ENCODE results near the gene ADAMTS9. TPM values are rescaled to one million over a fixed set of nuclear protein-coding genes. Genes with fewer than 3 reads are reported as not detected.

ADAMTS9 gene
- polyA plus RNA-seq, 3 donors = 138 to 151 (median 139) TPM

GRCh38 chr3:64586952-64587351 is 100.8 kb downstream of the ADAMTS9 start:
- DNase-seq (ENCODE audit: low read depth in 3 of 3, low spot score in 2 of 3) = no peak

DNA sequence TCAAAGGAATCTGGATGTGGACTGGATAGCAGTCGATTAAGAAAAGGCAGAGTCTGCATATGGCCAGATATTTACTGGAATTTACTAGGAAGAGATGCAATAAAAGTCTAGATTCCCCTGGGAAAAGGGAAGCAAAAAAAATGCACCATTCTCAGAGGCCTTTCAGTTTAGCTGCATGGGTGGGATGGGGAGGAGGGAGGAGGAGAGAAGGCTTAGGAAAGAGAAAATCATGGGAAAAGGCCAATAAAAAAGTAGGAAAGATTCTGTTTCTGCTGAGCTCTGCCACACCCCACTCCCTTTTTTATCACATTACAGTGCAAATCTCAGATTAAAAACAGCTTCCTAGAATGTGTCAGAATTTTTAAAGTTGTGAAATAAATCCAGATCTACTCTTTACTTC is 103.6 kb downstream of the ADAMTS9 start:
- no peak for DNase-seq (ENCODE audit: low read depth in 3 of 3, low spot score in 2 of 3)

DNA sequence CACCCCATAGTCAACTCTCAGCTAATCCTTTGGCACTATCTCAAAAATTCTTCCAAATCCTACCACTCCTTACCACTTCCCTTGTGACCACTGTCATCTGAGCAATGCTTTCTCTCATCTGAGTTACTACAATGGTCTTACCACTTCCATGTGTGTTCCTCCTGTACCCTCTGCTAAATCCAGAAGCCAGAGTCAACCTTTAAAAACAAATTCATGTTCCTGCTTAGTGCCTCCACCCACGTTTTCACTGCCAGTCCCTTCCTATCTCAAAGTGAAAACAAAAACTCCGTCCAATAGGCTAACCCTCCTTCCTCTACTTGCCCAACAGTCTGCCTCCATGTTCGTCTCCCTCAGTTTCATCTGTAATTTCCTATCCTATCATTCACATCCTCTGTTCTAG is 109.0 kb downstream of the ADAMTS9 start:
- DNase-seq (ENCODE audit: low read depth in 3 of 3, low spot score in 2 of 3) = no peak

GRCh38 chr3:64578062-64578770 is 109.6 kb downstream of the ADAMTS9 start:
- DNase-seq (ENCODE audit: low read depth in 3 of 3, low spot score in 2 of 3) = no peak

DNA sequence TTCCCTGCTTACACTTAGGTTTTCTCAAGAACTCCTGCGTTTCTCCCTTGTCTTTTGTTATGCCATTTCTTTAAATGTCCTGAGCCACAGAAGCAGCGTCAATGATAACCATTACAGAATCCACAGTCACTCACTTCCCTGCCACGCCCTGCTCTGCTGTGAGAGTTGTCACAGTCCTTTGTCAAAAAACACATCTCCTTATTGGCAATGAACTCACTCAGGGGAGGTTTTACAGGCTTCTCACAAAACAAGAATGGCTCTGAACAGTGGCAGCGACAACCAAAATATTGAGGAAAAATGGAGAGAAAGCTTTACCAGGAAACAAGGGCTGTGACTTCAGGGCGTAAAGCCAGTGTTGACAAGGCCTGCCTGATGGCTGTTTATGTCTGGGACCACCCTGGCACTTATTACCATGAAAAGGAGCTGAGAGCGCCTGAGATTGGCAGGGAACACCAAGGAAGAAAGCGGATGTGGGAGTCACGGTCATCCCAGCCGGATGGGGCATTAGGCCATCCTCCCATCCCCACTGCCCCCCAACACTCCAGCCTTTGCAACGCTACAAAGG is 111.5 kb downstream of the ADAMTS9 start:
- no peak for DNase-seq (ENCODE audit: low read depth in 3 of 3, low spot score in 2 of 3)

DNA sequence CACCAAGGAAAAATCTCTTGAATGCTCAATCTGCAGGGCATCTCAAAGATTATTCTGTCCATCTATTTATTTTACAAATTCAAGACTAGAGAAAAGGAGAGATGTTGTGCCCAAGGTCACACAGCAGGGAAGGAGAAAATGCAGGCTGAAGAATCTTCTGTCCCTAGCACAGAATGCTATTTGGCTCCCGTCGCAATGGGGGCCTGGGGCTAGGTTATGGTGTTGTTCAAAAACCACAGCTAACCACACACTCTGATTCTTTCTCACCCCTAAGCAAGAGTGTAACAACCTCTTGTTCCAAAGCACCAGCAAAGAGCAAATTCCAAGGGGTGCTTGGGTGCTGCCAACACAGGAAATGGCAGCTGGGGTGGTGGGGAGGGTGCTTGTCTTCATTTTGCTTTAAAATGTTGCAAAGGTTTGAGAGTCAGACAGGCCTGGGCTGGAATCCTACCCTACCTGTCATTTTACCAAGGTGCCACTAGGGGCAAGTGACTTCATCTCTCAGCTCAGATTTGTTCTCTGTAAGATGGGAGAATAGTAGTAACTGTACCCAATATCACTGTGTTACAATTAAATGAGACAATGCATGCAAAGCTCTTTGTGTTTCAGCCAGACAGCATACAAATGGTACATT is 112.5 kb downstream of the ADAMTS9 start:
- DNase-seq (ENCODE audit: low read depth in 3 of 3, low spot score in 2 of 3) = no peak

DNA sequence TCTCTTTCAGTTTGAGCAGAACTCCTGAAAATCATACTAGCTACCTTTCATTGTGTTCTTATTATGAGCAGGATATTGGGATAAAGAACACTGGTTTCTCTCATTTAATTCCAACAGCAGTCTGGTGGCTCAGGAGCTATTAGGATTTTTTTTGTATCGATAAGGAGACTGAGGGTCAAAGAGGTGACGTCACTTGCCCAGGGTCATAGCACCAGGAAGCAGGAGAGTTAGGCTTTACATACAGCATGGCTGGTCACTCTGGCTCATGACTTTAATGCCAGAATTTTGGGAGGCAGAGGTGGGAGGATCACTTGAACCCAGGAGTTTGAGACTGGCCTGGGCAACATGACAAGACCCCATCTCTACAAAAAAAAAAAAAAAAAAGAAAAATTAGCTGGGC is 113.6 kb downstream of the ADAMTS9 start:
- no peak for DNase-seq (ENCODE audit: low read depth in 3 of 3, low spot score in 2 of 3)

- DNase-seq (ENCODE audit: low read depth in 3 of 3, low spot score in 2 of 3) = no peak
Observed at GRCh38 chr3:64571982-64572381, 115.8 kb downstream of the ADAMTS9 start.

DNA sequence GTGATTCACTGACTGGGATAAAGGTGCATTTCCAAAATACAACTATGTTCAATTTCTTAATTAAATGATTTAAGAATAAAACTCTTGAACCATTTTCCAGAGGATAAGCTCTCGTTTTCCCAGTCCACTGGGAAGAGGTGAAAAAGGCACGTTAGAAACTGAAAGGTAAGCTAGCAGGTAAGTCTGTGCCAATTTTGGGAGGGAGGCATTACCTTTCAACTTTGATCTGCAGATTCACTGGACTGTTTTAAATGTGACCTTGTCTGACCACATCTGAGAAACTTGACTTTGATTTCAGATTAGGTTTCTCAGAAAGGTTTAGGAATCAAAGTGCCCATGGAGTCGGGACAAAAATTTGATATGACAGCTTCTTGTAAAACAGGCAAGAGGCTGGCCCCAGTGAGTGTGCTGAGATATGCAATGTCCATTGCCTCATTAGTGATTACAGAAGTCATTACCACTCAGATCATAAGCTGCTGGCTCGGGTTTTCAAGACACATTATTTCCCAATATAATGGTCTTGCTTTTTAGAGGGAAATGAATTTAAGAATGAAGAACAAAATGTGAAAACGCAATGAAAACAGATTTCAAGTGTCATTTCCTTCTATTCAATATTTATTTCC is 118.8 kb downstream of the ADAMTS9 start:
- no peak for DNase-seq (ENCODE audit: low read depth in 3 of 3, low spot score in 2 of 3)

DNA sequence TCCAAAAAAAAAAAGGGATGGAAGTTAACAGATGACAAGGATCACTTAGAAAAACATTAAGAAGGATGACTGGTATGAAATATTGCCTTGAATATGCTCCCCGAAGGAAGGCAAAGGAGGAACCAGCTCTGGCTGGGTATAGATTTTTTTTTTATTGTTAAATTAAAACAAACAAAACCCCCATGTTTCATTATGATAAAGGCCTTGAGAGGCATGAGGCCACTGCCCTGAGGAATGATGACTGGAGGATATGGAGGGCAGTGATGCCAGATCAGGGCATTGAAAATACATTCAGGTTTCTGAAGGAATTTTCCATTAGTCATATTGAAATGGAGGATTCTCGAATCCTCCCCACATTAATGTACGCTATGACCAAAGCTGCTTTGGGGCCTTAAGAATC is 120.9 kb downstream of the ADAMTS9 start:
- DNase-seq (ENCODE audit: low read depth in 3 of 3, low spot score in 2 of 3) = no peak

GRCh38 chr3:64563751-64564150 is 124.0 kb downstream of the ADAMTS9 start:
- no peak for DNase-seq (ENCODE audit: low read depth in 3 of 3, low spot score in 2 of 3)

DNA sequence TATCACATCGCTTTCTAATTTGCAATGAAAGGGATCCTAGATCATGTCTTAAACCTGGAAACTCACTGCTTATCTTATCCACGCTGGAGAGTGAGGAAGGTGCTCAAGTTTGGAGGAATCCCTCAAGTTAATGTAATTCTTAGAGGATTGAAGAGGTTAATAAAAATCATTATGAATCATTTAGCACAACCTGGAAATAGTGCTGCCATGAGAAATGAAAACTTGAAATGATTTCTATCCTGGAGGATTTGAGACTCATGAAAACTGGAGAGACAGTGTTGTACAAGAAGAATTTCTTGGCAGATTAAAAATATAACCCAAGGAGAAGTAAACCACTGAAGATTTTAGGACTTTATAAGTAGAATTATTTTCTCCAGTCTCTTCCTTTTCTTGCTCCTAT is 125.9 kb downstream of the ADAMTS9 start:
- DNase-seq (ENCODE audit: low read depth in 3 of 3, low spot score in 2 of 3) = no peak

- DNase-seq (ENCODE audit: low read depth in 3 of 3, low spot score in 2 of 3) = no peak
Observed at GRCh38 chr3:64561325-64561843, 126.4 kb downstream of the ADAMTS9 start.

GRCh38 chr3:64560791-64561190 is 127.0 kb downstream of the ADAMTS9 start:
- DNase-seq (ENCODE audit: low read depth in 3 of 3, low spot score in 2 of 3) = no peak

GRCh38 chr3:64559588-64559987 is 128.2 kb downstream of the ADAMTS9 start:
- no peak for DNase-seq (ENCODE audit: low read depth in 3 of 3, low spot score in 2 of 3)

- no peak for DNase-seq (ENCODE audit: low read depth in 3 of 3, low spot score in 2 of 3)
Observed at GRCh38 chr3:64556046-64556445, 131.8 kb downstream of the ADAMTS9 start.

GRCh38 chr3:64555351-64555750 is 132.4 kb downstream of the ADAMTS9 start:
- no peak for DNase-seq (ENCODE audit: low read depth in 3 of 3, low spot score in 2 of 3)

- no peak for DNase-seq (ENCODE audit: low read depth in 3 of 3, low spot score in 2 of 3)
Observed at GRCh38 chr3:64554096-64554920, 133.5 kb downstream of the ADAMTS9 start.

- no peak for DNase-seq (ENCODE audit: low read depth in 3 of 3, low spot score in 2 of 3)
Observed at GRCh38 chr3:64552966-64553365, 134.8 kb downstream of the ADAMTS9 start.

GRCh38 chr3:64552160-64552559 is 135.6 kb downstream of the ADAMTS9 start:
- DNase-seq (ENCODE audit: low read depth in 3 of 3, low spot score in 2 of 3) = no peak

- no peak for DNase-seq (ENCODE audit: low read depth in 3 of 3, low spot score in 2 of 3)
Observed at GRCh38 chr3:64551697-64552096, 136.1 kb downstream of the ADAMTS9 start.
